AG08396 (cell line): ENCODE data around the gene PLA2G12B.
"Not testable (repeated sequence)": the region's sequence is repeated elsewhere in the genome, so short reads cannot be mapped to it uniquely, and the experiment has no call there.

ENCODE experiments used
- DNase-seq: peaks from one replicate; pipeline ENCODE4 v3.0.0; 2012; ENCODE audit warnings: low spot score, mixed read lengths

Gene PLA2G12B

GRCh38 chr10:72935361-72935760 is 19.2 kb downstream of the PLA2G12B start:
- no peak for DNase-seq

DNA sequence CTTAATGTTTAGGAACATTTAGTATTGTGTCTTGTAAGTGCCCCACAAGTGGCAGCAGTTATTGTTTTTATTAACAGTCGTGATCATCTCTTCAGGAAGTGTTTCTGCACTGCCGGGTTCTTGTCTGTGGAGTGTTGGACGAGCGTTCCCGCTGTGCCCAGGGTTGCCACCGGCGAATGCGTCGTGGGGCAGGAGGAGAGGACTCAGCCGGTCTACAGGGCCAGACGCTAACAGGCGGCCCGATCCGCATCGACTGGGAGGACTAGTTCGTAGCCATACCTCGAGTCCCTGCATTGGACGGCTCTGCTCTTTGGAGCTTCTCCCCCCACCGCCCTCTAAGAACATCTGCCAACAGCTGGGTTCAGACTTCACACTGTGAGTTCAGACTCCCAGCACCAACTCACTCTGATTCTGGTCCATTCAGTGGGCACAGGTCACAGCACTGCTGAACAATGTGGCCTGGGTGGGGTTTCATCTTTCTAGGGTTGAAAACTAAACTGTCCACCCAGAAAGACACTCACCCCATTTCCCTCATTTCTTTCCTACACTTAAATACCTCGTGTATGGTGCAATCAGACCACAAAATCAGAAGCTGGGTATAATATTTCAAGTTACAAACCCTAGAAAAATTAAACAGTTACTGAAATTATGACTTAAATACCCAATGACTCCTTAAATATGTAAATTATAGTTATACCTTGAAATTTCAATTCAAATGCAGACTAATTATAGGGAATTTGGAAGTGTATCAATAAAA is 22.2 kb downstream of the PLA2G12B start:
- DNase-seq: no peak

GRCh38 chr10:72930276-72930675 is 24.3 kb downstream of the PLA2G12B start:
- no peak for DNase-seq

DNA sequence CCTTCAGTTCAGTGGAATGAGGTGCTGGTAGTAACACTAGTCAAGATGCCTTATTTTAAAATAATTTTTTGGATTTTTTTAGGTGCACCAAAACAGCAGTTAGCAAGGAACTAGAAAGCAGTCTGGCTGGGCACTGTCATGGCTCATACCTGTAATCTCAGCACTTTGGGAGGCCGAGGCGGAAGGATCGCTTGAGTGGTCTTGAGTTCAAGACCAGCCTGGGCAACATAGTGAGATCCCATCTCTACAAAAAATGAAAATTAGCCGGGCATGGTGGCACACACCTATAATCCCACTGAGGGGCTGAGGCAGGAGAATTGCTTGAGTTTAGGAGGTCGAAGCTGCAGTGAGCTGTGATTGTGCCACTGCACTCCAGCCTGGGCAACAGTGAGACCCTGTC is 25.8 kb downstream of the PLA2G12B start:
- no peak for DNase-seq

DNA sequence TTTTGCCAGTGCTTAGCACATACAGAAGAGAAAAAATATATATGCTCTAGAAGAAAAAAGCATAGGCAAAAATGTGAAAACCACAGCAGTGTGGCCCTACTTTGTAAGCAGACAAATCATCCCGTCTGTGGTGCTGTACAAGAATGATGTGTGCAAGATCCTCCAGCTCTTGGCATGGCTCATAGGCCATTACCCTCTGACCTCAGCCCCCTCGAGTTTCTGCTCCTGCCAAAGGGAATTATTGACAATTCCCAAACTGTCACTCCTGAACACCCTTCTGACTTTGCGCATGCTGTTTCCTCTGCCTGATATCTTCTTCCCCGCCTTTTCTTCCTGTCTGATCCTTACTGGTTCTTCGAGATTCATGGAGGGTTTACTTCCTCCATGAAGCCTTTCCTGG is 27.1 kb downstream of the PLA2G12B start:
- no peak for DNase-seq

DNA sequence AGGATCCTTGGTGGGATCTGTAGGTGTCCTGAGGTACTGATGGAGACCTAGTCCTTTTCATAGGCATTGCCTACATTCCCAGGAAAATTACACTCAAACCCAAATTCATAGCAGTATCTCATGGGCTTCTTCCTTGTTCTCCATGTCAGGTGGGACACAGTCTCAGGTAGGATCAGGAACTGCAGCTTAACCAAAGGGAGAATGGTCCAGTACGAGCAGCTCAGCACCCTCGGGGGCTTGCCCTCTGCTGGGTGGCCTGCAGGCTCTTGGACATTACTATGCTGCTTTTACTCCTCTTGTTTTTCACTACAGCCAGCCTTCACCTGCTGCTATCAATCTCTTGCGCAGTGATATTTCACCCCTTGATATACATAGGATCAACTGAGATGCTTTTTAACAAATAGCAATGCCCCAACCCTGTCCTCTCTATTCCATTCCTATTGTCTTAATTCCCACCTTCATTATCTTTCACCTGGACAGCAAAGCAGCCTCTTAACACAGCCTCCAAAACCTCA is 28.6 kb downstream of the PLA2G12B start:
- DNase-seq: no peak

DNA sequence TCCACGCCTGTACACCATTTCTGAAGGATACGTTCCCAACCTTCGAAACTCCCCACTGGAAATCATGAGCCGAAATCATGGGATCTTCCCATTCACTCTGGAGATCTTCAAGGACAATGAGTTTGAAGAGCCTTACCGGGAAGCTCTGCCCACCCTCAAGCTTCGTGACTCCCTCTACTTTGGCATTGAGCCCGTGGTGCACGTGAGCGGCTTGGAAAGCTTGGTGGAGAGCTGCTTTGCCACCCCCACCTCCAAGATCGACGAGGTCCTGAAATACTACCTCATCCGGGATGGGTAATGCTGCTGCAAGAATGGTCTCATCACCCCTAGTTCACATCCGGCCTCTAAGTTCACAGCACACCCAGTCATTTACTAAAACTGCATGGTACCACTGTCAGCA is 30.3 kb downstream of the PLA2G12B start:
- no peak for DNase-seq

DNA sequence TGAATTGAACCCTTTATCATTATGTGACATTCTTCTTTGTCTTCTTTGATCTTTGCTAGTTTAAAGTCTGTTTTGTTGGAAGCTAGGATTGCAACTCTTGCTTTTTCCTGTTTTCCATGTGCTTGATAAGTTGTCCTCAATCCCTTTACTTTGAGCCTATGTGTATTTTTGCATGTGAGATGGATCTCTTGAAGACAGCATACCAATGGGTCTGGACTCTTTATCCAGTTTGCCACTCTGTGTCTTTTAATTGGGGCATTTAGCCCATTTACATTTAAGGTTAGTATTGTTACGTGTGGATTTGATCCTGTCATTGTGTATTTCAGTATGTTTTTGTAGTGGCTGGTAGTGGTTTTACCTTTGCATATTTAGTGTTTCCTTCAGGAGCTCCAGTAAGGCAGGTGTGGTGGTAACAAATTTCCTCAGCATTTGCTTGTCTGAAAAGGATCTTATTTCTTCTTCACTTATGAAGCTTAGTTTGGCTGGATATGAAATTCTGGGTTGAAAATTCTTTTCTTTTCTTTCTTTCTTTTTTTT is 33.4 kb downstream of the PLA2G12B start:
- DNase-seq: not testable (repeated sequence)

DNA sequence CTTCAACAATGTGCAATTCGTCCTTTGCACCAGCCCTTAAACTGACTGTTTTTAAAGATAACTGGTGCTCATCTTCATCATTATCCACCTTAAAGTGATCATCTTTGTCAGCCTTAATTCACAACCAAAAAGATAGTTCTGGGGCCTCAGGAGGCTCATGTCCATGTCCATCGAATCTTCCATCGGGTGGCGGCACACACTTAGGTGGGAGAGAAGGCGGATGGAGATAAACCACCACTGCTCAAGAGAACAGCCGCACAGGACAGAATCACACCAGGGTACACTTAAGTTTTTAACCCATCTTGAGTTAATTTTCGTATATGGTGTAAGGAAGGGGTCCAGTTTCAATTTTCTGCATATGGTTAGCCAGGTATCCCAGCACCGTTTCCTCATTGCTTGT is 36.3 kb downstream of the PLA2G12B start:
- DNase-seq: no peak

DNA sequence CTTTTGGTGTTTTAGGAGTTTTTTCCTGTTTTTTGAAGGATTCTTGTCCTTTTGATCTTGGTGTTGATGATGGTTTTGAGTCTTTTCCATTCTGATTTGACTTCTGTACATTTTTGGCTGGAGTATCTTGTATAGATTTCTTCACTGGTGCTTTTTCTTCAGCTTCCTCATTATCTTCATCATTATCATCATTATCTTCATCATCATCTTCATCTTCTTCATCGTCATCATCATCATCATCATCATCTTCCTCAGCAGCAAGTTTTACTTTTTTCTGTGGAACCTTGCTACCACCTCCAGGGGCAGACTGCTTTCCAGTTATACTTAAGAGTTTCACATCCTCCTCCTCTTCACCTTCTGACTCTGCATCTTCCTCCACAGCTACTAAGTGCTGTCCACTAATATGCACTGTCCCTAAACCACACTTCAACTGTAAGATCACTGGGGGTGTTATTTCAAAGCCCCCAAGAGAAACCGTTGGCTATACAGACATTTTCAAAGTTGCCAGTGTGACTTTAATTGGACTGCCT is 36.7 kb downstream of the PLA2G12B start:
- DNase-seq: not testable (repeated sequence)

DNA sequence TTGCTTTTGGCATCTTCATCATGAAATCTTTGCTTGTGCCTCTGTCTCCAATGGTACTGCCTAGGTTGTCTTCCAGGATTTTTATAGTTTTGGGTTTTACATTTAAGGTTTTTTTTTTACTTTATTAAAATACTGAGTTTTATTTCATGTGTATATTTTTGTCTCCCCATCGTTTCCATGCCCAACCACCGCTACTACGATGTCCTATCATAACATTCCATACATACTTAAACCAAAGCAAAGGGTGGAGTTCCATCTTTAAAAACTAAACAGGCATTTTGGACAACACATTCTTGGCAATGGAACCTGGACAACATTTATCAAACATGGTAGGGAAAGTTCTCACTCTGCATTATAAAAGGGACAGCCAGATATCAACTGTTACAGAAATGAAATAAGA is 37.4 kb downstream of the PLA2G12B start:
- DNase-seq: not testable (repeated sequence)

DNA sequence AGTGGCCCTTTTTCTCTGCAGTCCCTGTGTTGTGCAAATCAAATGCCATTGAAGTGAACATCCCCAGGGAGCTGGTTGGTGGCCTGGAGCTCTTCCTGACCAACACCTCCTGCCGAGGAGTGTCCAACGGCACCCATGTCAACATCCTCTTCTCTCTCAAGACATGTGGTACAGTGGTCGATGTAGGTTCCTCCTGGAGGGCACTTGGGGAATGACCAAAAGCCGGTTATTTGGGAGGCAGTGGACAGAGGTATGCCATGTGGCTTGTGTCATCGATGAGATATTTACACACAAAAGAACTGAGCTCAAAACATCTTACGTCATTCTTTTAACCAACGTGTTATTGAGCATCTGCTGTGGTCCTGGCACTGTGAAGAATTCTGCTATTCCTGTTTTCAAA is 41.3 kb downstream of the PLA2G12B start:
- DNase-seq: no peak

- no peak for DNase-seq
Measured at GRCh38 chr10:72912736-72913135, 41.9 kb downstream of the PLA2G12B start.

- no peak for DNase-seq
Measured at GRCh38 chr10:72911758-72912157, 42.8 kb downstream of the PLA2G12B start.

DNA sequence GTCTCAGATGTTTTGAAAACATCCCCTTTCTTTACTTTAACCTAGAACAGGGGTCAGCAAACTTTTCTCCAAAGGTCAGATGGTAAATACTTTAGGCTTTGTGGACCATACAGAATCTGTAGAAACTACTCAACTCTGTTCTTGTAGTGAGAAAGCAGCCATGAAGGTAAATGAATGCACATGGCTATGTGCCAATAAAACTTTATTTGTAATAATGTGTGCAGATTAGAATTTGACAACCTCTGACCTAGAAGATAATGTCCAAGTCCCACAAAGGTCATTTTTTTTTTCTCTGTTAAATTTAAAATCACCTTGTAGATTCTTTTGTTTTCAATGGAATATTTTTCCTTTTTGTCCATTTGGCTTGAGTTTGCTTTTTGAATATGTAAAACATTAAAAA is 43.9 kb downstream of the PLA2G12B start:
- DNase-seq: no peak

- no peak for DNase-seq
Measured at GRCh38 chr10:72906446-72906845, 48.2 kb downstream of the PLA2G12B start.

DNA sequence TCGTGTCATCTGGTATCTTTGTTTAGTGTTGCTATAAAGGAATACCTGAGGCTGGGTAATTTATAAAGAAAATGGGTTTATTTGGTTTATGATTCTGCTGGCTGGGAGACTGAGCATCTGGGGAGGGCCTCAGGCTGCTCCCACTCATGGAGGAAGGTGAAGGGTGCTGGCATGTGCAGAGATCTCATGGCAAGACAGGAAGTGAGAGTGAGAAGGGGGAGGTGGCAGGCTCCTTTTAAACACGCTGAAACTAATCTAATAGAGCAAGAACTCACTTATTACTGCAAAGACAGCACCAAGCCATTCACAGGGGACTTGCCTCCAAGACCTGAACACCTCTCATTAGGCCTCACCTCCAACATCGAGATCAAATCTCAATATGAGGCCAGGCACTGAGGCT is 49.8 kb downstream of the PLA2G12B start:
- DNase-seq: no peak

- DNase-seq: not testable (repeated sequence)
Measured at GRCh38 chr10:72903941-72904446, 50.6 kb downstream of the PLA2G12B start.

DNA sequence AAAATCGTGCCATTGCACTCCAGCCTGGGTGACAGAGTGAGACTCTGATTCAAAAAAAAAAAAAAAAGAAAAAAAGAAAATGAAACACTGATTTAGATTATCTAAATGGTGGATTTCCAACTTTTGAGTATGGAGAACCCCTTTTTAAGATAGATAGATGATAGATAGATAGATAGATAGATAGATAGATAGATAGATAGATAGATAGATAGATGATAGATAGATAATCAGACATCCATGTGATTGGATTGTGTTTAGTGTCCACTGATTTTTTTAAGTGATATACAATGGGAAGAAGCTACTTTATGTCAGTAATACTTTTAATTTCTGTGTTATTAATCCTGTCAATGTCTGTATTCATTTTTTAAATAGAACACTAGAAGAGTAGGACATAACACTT is 55.1 kb downstream of the PLA2G12B start:
- no peak for DNase-seq

GRCh38 chr10:72898616-72899015 is 56.0 kb downstream of the PLA2G12B start:
- DNase-seq: no peak

DNA sequence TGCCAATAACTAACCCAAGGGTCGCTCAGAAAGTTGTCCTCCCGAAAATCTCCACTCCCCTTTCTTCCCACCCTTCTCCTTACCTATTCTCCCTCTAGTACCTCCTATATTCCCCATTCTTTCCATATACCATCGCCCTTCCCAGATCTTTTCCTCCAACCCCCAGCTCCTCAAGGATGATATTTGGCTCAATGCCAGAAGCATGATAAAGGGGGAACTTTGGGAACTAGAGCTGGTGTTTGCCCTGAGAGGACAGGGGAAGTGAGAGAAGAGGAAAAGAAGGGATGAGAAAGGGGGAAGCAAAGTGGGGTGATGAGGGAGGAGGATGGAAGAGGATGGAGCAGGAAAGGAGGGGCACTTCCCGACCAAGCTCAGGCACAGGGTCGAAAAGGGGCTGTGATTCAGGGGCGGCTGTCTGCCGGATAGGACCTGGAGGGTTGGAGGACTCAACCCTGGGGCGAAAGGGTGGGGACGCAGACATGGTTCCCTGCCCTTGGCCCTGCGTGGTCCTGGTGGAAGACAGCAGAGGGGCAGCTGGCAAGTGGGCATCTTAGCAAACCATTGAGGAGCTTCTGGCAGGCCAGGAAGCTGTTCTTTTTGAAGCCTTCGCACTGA is 59.3 kb downstream of the PLA2G12B start:
- DNase-seq: no peak

GRCh38 chr10:72893136-72893798 is 61.3 kb downstream of the PLA2G12B start, which contains the start of gene OIT3:
TSS of gene OIT3 (plus strand) at chr10:72893739. CDS start at chr10:72893799, 60 bp downstream.
- no peak for DNase-seq
